Astrocyte (in vitro differentiated cells and primary cell): ENCODE results near the gene HSP90AA1. TPM values are rescaled to one million over a fixed set of nuclear protein-coding genes. Genes with fewer than 3 reads are reported as not detected.

Experiments used
- DNase-seq: peaks from one replicate; pipeline ENCODE4 v3.0.0-alpha.2; 2010; ENCODE audit warnings: low read depth
- FAIRE-seq: peaks from 2 replicates; lab custom pipeline; 2011; peaks lifted over from hg19 to GRCh38; lab: Jason Lieb, UNC
- H2AFZ ChIP-seq: 2 replicates; pipeline ENCODE4 v1.6.0; 2012; ENCODE audit warnings: low read depth, low read length, inconsistent platforms
- H3K27ac ChIP-seq: 2 replicates; pipeline ENCODE4 v1.5.1; 2011; ENCODE audit warnings: low read depth, low read length, inconsistent platforms
- H3K27me3 ChIP-seq: 2 replicates; pipeline ENCODE4 v1.6.0; 2011; ENCODE audit warnings: low read length, inconsistent platforms; ENCODE audit not compliant: insufficient read depth
- H3K36me3 ChIP-seq: 2 replicates; pipeline ENCODE4 v1.5.1; 2011; ENCODE audit warnings: low read length, inconsistent platforms; ENCODE audit not compliant: insufficient read depth
- H3K4me1 ChIP-seq: 2 replicates; pipeline ENCODE4 v1.5.1; 2011; ENCODE audit warnings: low read length, inconsistent platforms; ENCODE audit not compliant: insufficient read depth
- H3K4me2 ChIP-seq: 2 replicates; pipeline ENCODE4 v1.6.0; 2012; ENCODE audit warnings: low read length, inconsistent platforms
- H3K4me3 ChIP-seq: 2 replicates; pipeline ENCODE4 v1.5.1; 2011; ENCODE audit warnings: low read depth, mild to moderate bottlenecking, low read length, inconsistent platforms; ENCODE audit not compliant: insufficient read depth
- H3K79me2 ChIP-seq: 2 replicates; pipeline ENCODE4 v1.6.0; 2012; ENCODE audit warnings: mild to moderate bottlenecking, low read length, inconsistent platforms; ENCODE audit not compliant: insufficient read depth
- H3K9ac ChIP-seq: 2 replicates; pipeline ENCODE4 v1.6.0; 2012; ENCODE audit warnings: mild to moderate bottlenecking, low read length, inconsistent platforms
- H3K9me3 ChIP-seq: 2 replicates; pipeline ENCODE4 v1.5.1; 2012; ENCODE audit warnings: low read depth, mild to moderate bottlenecking, low read length, inconsistent platforms; ENCODE audit not compliant: insufficient read depth
- H4K20me1 ChIP-seq: 2 replicates; pipeline ENCODE4 v1.6.0; 2012; ENCODE audit warnings: low read length, inconsistent platforms; ENCODE audit not compliant: insufficient read depth
- H3K27ac Mint-ChIP-seq: one replicate; pipeline ENCODE4 v1.8.0; 2021; ENCODE audit warnings: mild to moderate bottlenecking, mixed read lengths; ENCODE audit not compliant: unreplicated experiment
- H3K27me3 Mint-ChIP-seq: one replicate; pipeline ENCODE4 v1.8.0; 2021; ENCODE audit warnings: low read depth, mixed read lengths; ENCODE audit not compliant: unreplicated experiment
- H3K36me3 Mint-ChIP-seq: one replicate; pipeline ENCODE4 v1.8.0; 2021; ENCODE audit warnings: low read depth, mixed read lengths; ENCODE audit not compliant: unreplicated experiment
- H3K4me1 Mint-ChIP-seq: one replicate; pipeline ENCODE4 v1.8.0; 2021; ENCODE audit warnings: low read depth, mixed read lengths; ENCODE audit not compliant: unreplicated experiment
- H3K4me3 Mint-ChIP-seq: one replicate; pipeline ENCODE4 v1.8.0; 2021; ENCODE audit warnings: mild to moderate bottlenecking, moderate library complexity, mixed read lengths; ENCODE audit not compliant: unreplicated experiment
- H3K9me3 Mint-ChIP-seq: one replicate; pipeline ENCODE4 v1.8.0; 2021; ENCODE audit warnings: mild to moderate bottlenecking, mixed read lengths; ENCODE audit not compliant: unreplicated experiment
- EZH2 ChIP-seq: IDR thresholded peaks from 2 replicates; pipeline ENCODE4 v1.6.1; 2012; ENCODE audit warnings: mild to moderate bottlenecking, low read length, inconsistent platforms; ENCODE audit not compliant: insufficient read depth
- total RNA-seq: library from RNA; stranded (reverse); gene quantifications from 2 replicates; pipeline ENCODE4 v1.2.1, GENCODE V29; 2021
- TF ChIP-seq, protein P1 (sequence below): IDR thresholded peaks from 2 replicates; pipeline ENCODE4 v1.5.1; 2011; ENCODE audit warnings: low read depth, mild to moderate bottlenecking, inconsistent platforms, low read length, moderate library complexity; ENCODE audit not compliant: insufficient read depth

The HSP90AA1 gene
- total RNA-seq, 1 donor from 2014 or later: 428 TPM

DNA sequence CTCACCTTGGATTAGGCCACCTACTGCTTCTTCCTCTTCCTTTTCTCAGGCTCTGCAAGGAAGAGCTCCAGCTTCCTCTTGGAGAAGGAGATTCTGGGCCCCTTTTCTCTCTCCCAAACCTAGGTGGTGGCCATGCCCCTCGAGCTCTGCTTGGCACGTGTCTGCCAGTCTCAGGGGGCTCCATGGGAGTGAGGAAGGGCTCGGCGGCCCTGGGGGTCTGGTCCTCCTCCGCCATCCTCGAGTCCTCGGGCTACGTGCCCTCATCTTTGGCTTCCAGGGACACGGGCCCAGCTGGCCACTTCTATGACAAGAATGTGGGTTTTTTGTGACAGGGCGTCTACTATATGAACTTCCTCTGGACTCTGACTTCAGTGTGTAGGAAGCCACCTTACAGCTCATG lies 34.3 kb downstream of the HSP90AA1 start:
- peaks cover 2% of the 10 kb centered on the region for H3K9me3 Mint-ChIP-seq
- Histone ChIP-seq H3K9ac (no peak overlapping the region), H3K4me3 (no peak overlapping the region), H3K4me2 (no peak overlapping the region), H3K4me1 (peaks cover 17% of the 10 kb centered on the region), H3K36me3 (peaks cover 59% of the 10 kb centered on the region), H3K79me2 (peaks cover 4% of the 10 kb centered on the region), H2AFZ (no peak overlapping the region), H4K20me1 (peaks cover 43% of the 10 kb centered on the region), H3K27me3 (no peaks in the 10 kb centered on the region), H3K9me3 (peaks cover 5% of the 10 kb centered on the region), H3K27ac (no peak overlapping the region)
- no peak overlapping the region for H3K4me3 Mint-ChIP-seq
- peaks cover 30% of the 10 kb centered on the region for H3K36me3 Mint-ChIP-seq
- FAIRE-seq (no peak), DNase-seq (no peak)
- no peak for TF ChIP-seq EZH2
- TF ChIP-seq, protein P1, sequence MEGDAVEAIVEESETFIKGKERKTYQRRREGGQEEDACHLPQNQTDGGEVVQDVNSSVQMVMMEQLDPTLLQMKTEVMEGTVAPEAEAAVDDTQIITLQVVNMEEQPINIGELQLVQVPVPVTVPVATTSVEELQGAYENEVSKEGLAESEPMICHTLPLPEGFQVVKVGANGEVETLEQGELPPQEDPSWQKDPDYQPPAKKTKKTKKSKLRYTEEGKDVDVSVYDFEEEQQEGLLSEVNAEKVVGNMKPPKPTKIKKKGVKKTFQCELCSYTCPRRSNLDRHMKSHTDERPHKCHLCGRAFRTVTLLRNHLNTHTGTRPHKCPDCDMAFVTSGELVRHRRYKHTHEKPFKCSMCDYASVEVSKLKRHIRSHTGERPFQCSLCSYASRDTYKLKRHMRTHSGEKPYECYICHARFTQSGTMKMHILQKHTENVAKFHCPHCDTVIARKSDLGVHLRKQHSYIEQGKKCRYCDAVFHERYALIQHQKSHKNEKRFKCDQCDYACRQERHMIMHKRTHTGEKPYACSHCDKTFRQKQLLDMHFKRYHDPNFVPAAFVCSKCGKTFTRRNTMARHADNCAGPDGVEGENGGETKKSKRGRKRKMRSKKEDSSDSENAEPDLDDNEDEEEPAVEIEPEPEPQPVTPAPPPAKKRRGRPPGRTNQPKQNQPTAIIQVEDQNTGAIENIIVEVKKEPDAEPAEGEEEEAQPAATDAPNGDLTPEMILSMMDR: no peak
- no peaks in the 10 kb centered on the region for H3K27me3 Mint-ChIP-seq
- peaks cover 14% of the 10 kb centered on the region for H3K4me1 Mint-ChIP-seq
- no peak overlapping the region for H3K27ac Mint-ChIP-seq

DNA sequence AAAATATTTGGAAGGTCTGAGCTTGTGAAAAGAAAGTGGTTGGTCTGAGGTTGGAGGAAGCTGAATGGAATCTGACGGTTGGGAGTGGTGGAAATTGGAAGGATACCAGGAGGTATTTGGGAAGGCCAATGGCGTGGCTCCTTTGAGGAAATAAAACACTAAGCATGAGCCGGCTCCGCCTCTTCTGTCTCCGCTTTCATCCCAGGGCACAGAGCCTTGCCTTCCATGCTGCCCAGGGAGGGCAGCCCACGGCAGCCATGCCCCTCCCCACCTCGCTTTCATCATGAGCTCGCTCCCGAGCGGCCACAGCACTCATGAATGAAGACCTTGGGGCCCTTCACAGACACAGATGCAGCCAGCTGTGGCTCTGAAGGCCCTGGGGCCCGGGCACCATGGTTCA lies 36.2 kb downstream of the HSP90AA1 start:
- Histone ChIP-seq H3K9ac (no peak overlapping the region), H3K9me3 (no peaks in the 10 kb centered on the region), H3K27me3 (no peaks in the 10 kb centered on the region), H3K4me1 (peaks cover 11% of the 10 kb centered on the region), H3K4me2 (no peak overlapping the region), H3K36me3 (peaks cover 59% of the 10 kb centered on the region), H2AFZ (no peak overlapping the region), H3K79me2 (peaks cover 4% of the 10 kb centered on the region), H3K4me3 (no peak overlapping the region), H3K27ac (no peak overlapping the region), H4K20me1 (peaks cover 44% of the 10 kb centered on the region)
- H3K4me3 Mint-ChIP-seq: no peak overlapping the region
- TF ChIP-seq, protein P1: no peak
- no peak for TF ChIP-seq EZH2
- FAIRE-seq: no peak
- peaks cover 7% of the 10 kb centered on the region for H3K4me1 Mint-ChIP-seq
- H3K36me3 Mint-ChIP-seq: peaks cover 19% of the 10 kb centered on the region
- H3K27ac Mint-ChIP-seq: no peak overlapping the region
- peak; percentile 85 for DNase-seq
- no peaks in the 10 kb centered on the region for H3K27me3 Mint-ChIP-seq
- H3K9me3 Mint-ChIP-seq: no peaks in the 10 kb centered on the region

DNA sequence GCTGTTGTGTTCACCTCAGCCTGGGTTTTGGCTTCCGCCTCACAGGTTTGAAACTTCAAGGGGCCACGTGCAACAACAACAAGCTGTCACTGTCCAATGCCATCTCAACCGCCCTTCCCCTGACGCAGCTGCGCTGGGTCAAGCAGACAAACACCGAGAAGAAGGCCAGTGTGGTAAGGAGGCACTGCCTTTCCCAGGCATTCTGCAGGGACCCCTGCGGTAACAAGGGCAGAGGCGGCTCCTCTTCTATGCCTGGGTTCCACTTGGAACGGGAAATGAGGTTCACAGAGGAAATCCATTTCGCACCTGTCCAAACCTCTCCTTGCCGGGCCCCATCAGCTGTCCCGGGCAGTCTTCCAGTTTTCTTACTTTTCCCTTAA lies 36.8 kb downstream of the HSP90AA1 start:
- Mint-ChIP-seq H3K27me3 (no peaks in the 10 kb centered on the region), H3K4me1 (peaks cover under 1% of the 10 kb centered on the region), H3K27ac (no peak overlapping the region), H3K36me3 (peaks cover 16% of the 10 kb centered on the region), H3K9me3 (no peaks in the 10 kb centered on the region), H3K4me3 (peak overlapping the region; percentile 50)
- FAIRE-seq (no peak), DNase-seq (no peak)
- Histone ChIP-seq H3K27ac (no peak overlapping the region), H3K9ac (no peak overlapping the region), H2AFZ (no peak overlapping the region), H3K27me3 (no peaks in the 10 kb centered on the region), H3K4me1 (peaks cover 4% of the 10 kb centered on the region), H4K20me1 (peaks cover 47% of the 10 kb centered on the region), H3K79me2 (peaks cover 4% of the 10 kb centered on the region), H3K4me2 (no peak overlapping the region), H3K4me3 (no peak overlapping the region), H3K36me3 (peaks cover 56% of the 10 kb centered on the region), H3K9me3 (no peaks in the 10 kb centered on the region)
- no peak for TF ChIP-seq EZH2
- TF ChIP-seq, protein P1: no peak
